ENCODE measurements around the gene PLEKHB2. TPM values are rescaled to one million over a fixed set of nuclear protein-coding genes. Genes with fewer than 3 reads are reported as not detected.

The PLEKHB2 gene
- total and polyA plus RNA-seq, 9 of the 15 experiments (the other 6 are each of a cell fraction or from before 2014, with no cell fraction given): 41.3 to 71.5 (median 50.2) TPM

- TF ChIP-seq HDAC3 (IDR thresholded peaks at IDR 0.05; ENCODE audit: borderline replicate concordance, partially characterized antibody): no peak
- TF ChIP-seq SIN3A (IDR thresholded peaks at IDR 0.05; ENCODE audit: borderline replicate concordance in 2 of 2, control insufficient read depth in 1 of 2, low read depth in 2 of 2, low read length in 2 of 2): peak in 1 of 2 experiments; percentile 44; a peak in 1 of 4 replicates
- no peak for TF ChIP-seq RUNX1 (IDR thresholded peaks at IDR 0.05; ENCODE audit: low read depth)
- TF ChIP-seq SNIP1 (IDR thresholded peaks at IDR 0.05; ENCODE audit: low read depth): no peak
- no peak for TF ChIP-seq RHOXF2B (CRISPR knock-in tag; conservative IDR thresholded peaks at IDR 0.05)
- 0 out of 4 replicates have a peak, but pooled peaks of 1 of the 2 experiments have one; percentile 14 for TF ChIP-seq UBTF (IDR thresholded peaks at IDR 0.05; ENCODE audit: borderline replicate concordance in 1 of 2, low read depth in 2 of 2, low read length in 2 of 2)
- TF ChIP-seq CTCFL (IDR thresholded peaks at IDR 0.05; ENCODE audit: borderline replicate concordance, insufficient read depth, low read depth, low read length, poor library complexity, severe bottlenecking): no peak
- TF ChIP-seq ZFP30 (CRISPR knock-in tag; IDR thresholded peaks at IDR 0.05; ENCODE audit: borderline replicate concordance): no peak
- no peak for TF ChIP-seq MXD1 (CRISPR knock-in tag; IDR thresholded peaks at IDR 0.05; ENCODE audit: borderline replicate concordance, poor library complexity, severe bottlenecking)
- peak; percentile 55 for TF ChIP-seq ARID1B (IDR thresholded peaks at IDR 0.05)
- no peak for TF ChIP-seq ZFP91 (CRISPR knock-in tag; IDR thresholded peaks at IDR 0.05)
- no peak for TF ChIP-seq ARID3B (CRISPR knock-in tag; IDR thresholded peaks at IDR 0.05; ENCODE audit: borderline replicate concordance)
- TF ChIP-seq CSDE1 (IDR thresholded peaks at IDR 0.05): no peak
- TF ChIP-seq ZNF212 (CRISPR knock-in tag; IDR thresholded peaks at IDR 0.05): no peak
- peak; percentile 81 for TF ChIP-seq FOXM1 (IDR thresholded peaks at IDR 0.05; ENCODE audit: low read depth)
- no peak for TF ChIP-seq FOXM1 (CRISPR knock-in tag; IDR thresholded peaks at IDR 0.05; ENCODE audit: low read depth)
- TF ChIP-seq NEUROD1 (IDR thresholded peaks at IDR 0.05; ENCODE audit: borderline replicate concordance, low read depth, low read length, partially characterized antibody): peak; percentile 63
- TF ChIP-seq CXXC5 (CRISPR knock-in tag; IDR thresholded peaks at IDR 0.05): no peak
- TF ChIP-seq CBX1 (IDR thresholded peaks at IDR 0.05; ENCODE audit: low read depth): peak; percentile 55; the same call in 1 of the 2 replicates
Observed at GRCh38 chr2:131104487-131105155, 515 bp upstream of the PLEKHB2 start (continued).
